ENCODE data around the gene TRAM1L1.

Gene TRAM1L1

GRCh38 chr4:117084866-117085701 lies at the start of gene TRAM1L1:
TRAM1L1 (minus strand) TSS chr4:117085576; CDS start chr4:117085393, 183 bp downstream.
- peak within 1 kb of the TSS; percentile 52 for H3K4me3 ChIP-seq (replicated peaks in 1 of 2; ENCODE audit: low read depth in 2 of 2, low read length in 2 of 2)
- DNase-seq (ENCODE audit: low read depth in 2 of 2): peak; percentile 30 to 66
- no peak for TF ChIP-seq CTCF (IDR thresholded peaks at IDR 0.05; ENCODE audit: low read depth, low read length)

- peak; percentile 31 for TF ChIP-seq CTCF (IDR thresholded peaks at IDR 0.05; ENCODE audit: low read depth, low read length)
- H3K4me3 ChIP-seq (replicated peaks in 1 of 2; ENCODE audit: low read depth in 2 of 2, low read length in 2 of 2): no peak overlapping the region
- DNase-seq (ENCODE audit: low read depth in 2 of 2): peak; percentile 33 to 53
These were observed 49.0 kb upstream of the TRAM1L1 start for GRCh38 chr4:117134386-117134785.

GRCh38 chr4:117096886-117097285 lies 11.5 kb upstream of the TRAM1L1 start:
- TF ChIP-seq CTCF (IDR thresholded peaks at IDR 0.05; ENCODE audit: low read depth, low read length): no peak
- no peak for DNase-seq (ENCODE audit: low read depth in 2 of 2)
- no peak overlapping the region for H3K4me3 ChIP-seq (replicated peaks in 1 of 2; ENCODE audit: low read depth in 2 of 2, low read length in 2 of 2)

GRCh38 chr4:117096462-117096861 lies 11.1 kb upstream of the TRAM1L1 start:
- no peak overlapping the region for H3K4me3 ChIP-seq (replicated peaks in 1 of 2; ENCODE audit: low read depth in 2 of 2, low read length in 2 of 2)
- no peak for DNase-seq (ENCODE audit: low read depth in 2 of 2)
- no peak for TF ChIP-seq CTCF (IDR thresholded peaks at IDR 0.05; ENCODE audit: low read depth, low read length)

GRCh38 chr4:117093571-117093970 lies 8.2 kb upstream of the TRAM1L1 start:
- no peak for TF ChIP-seq CTCF (IDR thresholded peaks at IDR 0.05; ENCODE audit: low read depth, low read length)
- H3K4me3 ChIP-seq (replicated peaks in 1 of 2; ENCODE audit: low read depth in 2 of 2, low read length in 2 of 2): no peak overlapping the region
- DNase-seq (ENCODE audit: low read depth in 2 of 2): no peak

- DNase-seq (ENCODE audit: low read depth in 2 of 2): no peak
- H3K4me3 ChIP-seq (replicated peaks in 1 of 2; ENCODE audit: low read depth in 2 of 2, low read length in 2 of 2): no peak overlapping the region
- no peak for TF ChIP-seq CTCF (IDR thresholded peaks at IDR 0.05; ENCODE audit: low read depth, low read length)
These were observed 7.6 kb downstream of the TRAM1L1 start for GRCh38 chr4:117077760-117078159.
